Measurements from ENCODE around the gene COX8A. TPM values are rescaled to one million over a fixed set of nuclear protein-coding genes. Genes with fewer than 3 reads are reported as not detected.

The COX8A gene
- total and polyA plus RNA-seq, 2 of the 13 experiments (the other 11 are each of a cell fraction or from before 2014, with no cell fraction given) = 202 to 406 TPM

DNA sequence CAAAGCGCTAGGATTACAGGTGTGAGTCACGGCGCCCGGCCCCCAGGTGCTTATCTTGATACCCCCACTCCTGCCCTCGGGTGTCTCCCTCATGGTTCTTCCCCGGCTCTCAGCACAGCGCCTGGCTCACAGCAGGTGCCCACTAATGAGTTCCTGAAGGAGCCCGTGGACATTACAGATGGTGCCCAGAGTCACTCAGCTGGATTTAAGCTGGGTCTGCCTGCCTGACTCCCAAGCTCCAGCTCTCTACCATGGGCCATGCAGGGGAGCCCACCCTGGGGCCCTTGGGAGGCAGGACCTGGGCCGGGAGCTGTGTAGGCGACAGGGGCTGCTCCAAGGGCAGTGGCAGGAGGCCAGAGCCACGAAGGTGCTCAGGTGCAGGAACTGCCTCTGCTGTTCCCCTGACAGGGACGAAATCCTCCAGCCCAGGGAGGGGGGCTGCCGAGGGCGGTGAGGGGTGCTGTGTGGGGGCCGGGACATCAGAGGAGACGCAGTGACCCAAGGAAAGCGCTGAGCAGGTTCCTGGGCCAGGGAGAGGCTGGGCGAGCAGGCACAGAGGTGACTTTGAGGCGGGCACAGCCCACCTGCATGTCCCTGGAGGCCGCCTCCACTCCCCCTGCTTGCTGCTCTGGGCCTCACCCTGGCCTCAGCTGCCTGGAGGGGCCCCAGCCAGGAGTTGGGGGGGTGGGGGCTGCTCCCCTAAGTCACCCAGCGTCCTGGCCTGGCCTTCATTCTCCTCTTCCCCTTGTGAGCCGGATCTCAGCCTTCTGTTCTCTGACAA is 46.7 kb downstream of the COX8A start:
- no peak for FAIRE-seq
- POLR2A ChIA-PET = no interaction called here

More for the DNA sequence above, 46.7 kb downstream of the COX8A start:
- H3K79me2 ChIP-seq (ENCODE audit: insufficient read depth, low read length) = no peaks in the 10 kb centered on the region
- no peak overlapping the region for H3K27ac ChIP-seq (ENCODE audit: extremely low read length, insufficient read depth, low read length)
- TF ChIP-seq RBAK (CRISPR knock-in tag; IDR thresholded peaks at IDR 0.05) (no peak), NFYC (CRISPR knock-in tag; IDR thresholded peaks at IDR 0.05) (no peak), HIVEP1 (CRISPR knock-in tag; IDR thresholded peaks at IDR 0.05) (no peak), MBNL3 (CRISPR knock-in tag; conservative IDR thresholded peaks at IDR 0.05) (no peak), MAF1 (CRISPR knock-in tag; IDR thresholded peaks at IDR 0.05; ENCODE audit: borderline replicate concordance) (no peak), BRD4 (CRISPR knock-in tag; IDR thresholded peaks at IDR 0.05) (no peak), MEIS2 (CRISPR knock-in tag; IDR thresholded peaks at IDR 0.05) (no peak), SOX6 (IDR thresholded peaks at IDR 0.05) (no peak), SOX6 (CRISPR knock-in tag; IDR thresholded peaks at IDR 0.05) (no peak), ZNF3 (CRISPR knock-in tag; IDR thresholded peaks at IDR 0.05) (no peak), CEBPB (IDR thresholded peaks at IDR 0.05; ENCODE audit: borderline replicate concordance, low read depth, low read length) (no peak), ZNF17 (CRISPR knock-in tag; IDR thresholded peaks at IDR 0.05) (no peak), WIZ (CRISPR knock-in tag; IDR thresholded peaks at IDR 0.05) (no peak), ZIK1 (CRISPR knock-in tag; IDR thresholded peaks at IDR 0.05; ENCODE audit: borderline replicate concordance, low read depth) (no peak), ZNF333 (CRISPR knock-in tag; IDR thresholded peaks at IDR 0.05; ENCODE audit: borderline replicate concordance) (no peak), U2AF1 (optimal IDR thresholded peaks at IDR 0.05; ENCODE audit: low read depth, low read length) (no peak)
- TF ChIP-seq, protein P1, sequence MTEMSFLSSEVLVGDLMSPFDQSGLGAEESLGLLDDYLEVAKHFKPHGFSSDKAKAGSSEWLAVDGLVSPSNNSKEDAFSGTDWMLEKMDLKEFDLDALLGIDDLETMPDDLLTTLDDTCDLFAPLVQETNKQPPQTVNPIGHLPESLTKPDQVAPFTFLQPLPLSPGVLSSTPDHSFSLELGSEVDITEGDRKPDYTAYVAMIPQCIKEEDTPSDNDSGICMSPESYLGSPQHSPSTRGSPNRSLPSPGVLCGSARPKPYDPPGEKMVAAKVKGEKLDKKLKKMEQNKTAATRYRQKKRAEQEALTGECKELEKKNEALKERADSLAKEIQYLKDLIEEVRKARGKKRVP (CRISPR knock-in tag; IDR thresholded peaks at IDR 0.05) = no peak
- TF ChIP-seq, protein P2, sequence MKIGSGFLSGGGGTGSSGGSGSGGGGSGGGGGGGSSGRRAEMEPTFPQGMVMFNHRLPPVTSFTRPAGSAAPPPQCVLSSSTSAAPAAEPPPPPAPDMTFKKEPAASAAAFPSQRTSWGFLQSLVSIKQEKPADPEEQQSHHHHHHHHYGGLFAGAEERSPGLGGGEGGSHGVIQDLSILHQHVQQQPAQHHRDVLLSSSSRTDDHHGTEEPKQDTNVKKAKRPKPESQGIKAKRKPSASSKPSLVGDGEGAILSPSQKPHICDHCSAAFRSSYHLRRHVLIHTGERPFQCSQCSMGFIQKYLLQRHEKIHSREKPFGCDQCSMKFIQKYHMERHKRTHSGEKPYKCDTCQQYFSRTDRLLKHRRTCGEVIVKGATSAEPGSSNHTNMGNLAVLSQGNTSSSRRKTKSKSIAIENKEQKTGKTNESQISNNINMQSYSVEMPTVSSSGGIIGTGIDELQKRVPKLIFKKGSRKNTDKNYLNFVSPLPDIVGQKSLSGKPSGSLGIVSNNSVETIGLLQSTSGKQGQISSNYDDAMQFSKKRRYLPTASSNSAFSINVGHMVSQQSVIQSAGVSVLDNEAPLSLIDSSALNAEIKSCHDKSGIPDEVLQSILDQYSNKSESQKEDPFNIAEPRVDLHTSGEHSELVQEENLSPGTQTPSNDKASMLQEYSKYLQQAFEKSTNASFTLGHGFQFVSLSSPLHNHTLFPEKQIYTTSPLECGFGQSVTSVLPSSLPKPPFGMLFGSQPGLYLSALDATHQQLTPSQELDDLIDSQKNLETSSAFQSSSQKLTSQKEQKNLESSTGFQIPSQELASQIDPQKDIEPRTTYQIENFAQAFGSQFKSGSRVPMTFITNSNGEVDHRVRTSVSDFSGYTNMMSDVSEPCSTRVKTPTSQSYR (CRISPR knock-in tag; IDR thresholded peaks at IDR 0.05; ENCODE audit: borderline replicate concordance) = no peak
- TF ChIP-seq, protein P3, sequence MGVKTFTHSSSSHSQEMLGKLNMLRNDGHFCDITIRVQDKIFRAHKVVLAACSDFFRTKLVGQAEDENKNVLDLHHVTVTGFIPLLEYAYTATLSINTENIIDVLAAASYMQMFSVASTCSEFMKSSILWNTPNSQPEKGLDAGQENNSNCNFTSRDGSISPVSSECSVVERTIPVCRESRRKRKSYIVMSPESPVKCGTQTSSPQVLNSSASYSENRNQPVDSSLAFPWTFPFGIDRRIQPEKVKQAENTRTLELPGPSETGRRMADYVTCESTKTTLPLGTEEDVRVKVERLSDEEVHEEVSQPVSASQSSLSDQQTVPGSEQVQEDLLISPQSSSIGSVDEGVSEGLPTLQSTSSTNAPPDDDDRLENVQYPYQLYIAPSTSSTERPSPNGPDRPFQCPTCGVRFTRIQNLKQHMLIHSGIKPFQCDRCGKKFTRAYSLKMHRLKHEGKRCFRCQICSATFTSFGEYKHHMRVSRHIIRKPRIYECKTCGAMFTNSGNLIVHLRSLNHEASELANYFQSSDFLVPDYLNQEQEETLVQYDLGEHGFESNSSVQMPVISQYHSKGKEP (CRISPR knock-in tag; IDR thresholded peaks at IDR 0.05) = no peak
- TF ChIP-seq, protein P4, sequence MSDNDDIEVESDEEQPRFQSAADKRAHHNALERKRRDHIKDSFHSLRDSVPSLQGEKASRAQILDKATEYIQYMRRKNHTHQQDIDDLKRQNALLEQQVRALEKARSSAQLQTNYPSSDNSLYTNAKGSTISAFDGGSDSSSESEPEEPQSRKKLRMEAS (IDR thresholded peaks at IDR 0.05) = no peak
- peaks cover 15% of the 10 kb centered on the region for H3K4me1 ChIP-seq (ENCODE audit: insufficient read depth, low read length)
- H3K4me3 ChIP-seq (replicated peaks in 1 of 3; ENCODE audit: insufficient read depth in 1 of 3, low read depth in 2 of 3, low read length in 3 of 3) = no peak overlapping the region
- 76% methylated on average over 11 of the region's 22 CpGs for whole genome bisulfite sequencing (ENCODE audit: low lambda C conversion rate)
- CTCF ChIA-PET (ENCODE audit: low intra/inter-chr PET ratio, low total read pairs) = no interaction called here
- H3K9ac ChIP-seq (ENCODE audit: insufficient read depth, low read depth, low read length) = no peak overlapping the region
- in situ Hi-C loops (cut with HindIII; ENCODE audit: extremely low pct_ligation_motif_present, low pct_unique_long_range_greater_than_20kb) = no loop called here
- no peak overlapping the region for H3K4me2 ChIP-seq (ENCODE audit: low read depth, low read length)
- DNase-seq (ENCODE audit: low spot score) = no peak
- H2AFZ ChIP-seq (ENCODE audit: low read length) = no peak overlapping the region
- intact Hi-C loops (cut with micrococcal nuclease; ENCODE audit: unreplicated experiment) = no loop called here
- no peaks in the 10 kb centered on the region for H3K27me3 ChIP-seq (ENCODE audit: control insufficient read depth in 1 of 2, insufficient read depth in 2 of 2, low read length in 2 of 2)
- H3K36me3 ChIP-seq (replicated peaks in 1 of 2; ENCODE audit: control insufficient read depth in 1 of 2, insufficient read depth in 2 of 2, low read length in 2 of 2) = no peaks in the 10 kb centered on the region
- ATAC-seq = no peak
- BruUV-seq (replicated peaks) = no TSS peak
- no peaks in the 10 kb centered on the region for H3K9me3 ChIP-seq (ENCODE audit: low read length)
- peaks cover 8% of the 10 kb centered on the region; the same call in 1 of the 2 replicates for H4K20me1 ChIP-seq (ENCODE audit: insufficient read depth, low read length)

Data from HepG2 (cell line).